HG03432 (cell line): ENCODE measurements around the gene TSPAN33.

Source experiments
- ATAC-seq: cut with Tn5 transposase; IDR thresholded peaks from one replicate; pipeline ENCODE4 v1.9.1; 2021; ENCODE audit warnings: mild to moderate bottlenecking, moderate library complexity; ENCODE audit not compliant: unreplicated experiment

TSPAN33 gene

GRCh38 chr7:129134356-129134987 lies 10.0 kb upstream of the TSPAN33 start:
- no peak for ATAC-seq

GRCh38 chr7:129136887-129137642 lies 7.4 kb upstream of the TSPAN33 start:
- ATAC-seq = peak; percentile 59

DNA sequence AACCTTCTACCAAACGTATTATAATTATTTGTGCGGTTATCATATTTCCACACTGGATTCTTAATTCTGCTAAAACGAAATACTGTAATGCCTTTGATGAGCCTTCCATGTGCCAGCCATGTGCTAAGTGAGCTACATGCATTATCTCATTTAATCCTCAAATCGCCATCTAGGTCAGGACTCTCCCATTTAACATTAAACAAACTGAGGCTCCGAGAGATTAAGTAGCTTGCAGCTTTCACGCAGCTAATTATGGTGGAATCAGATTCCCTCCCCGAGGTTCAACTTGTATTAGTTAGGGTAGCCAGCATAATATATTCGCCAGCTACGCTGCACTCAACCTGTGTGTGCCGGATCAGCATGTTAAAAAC lies 798 bp upstream of the TSPAN33 start:
- ATAC-seq = no peak

- peak; percentile 25 for ATAC-seq
These were observed 544 bp downstream of the TSPAN33 start for GRCh38 chr7:129144834-129145668.

DNA sequence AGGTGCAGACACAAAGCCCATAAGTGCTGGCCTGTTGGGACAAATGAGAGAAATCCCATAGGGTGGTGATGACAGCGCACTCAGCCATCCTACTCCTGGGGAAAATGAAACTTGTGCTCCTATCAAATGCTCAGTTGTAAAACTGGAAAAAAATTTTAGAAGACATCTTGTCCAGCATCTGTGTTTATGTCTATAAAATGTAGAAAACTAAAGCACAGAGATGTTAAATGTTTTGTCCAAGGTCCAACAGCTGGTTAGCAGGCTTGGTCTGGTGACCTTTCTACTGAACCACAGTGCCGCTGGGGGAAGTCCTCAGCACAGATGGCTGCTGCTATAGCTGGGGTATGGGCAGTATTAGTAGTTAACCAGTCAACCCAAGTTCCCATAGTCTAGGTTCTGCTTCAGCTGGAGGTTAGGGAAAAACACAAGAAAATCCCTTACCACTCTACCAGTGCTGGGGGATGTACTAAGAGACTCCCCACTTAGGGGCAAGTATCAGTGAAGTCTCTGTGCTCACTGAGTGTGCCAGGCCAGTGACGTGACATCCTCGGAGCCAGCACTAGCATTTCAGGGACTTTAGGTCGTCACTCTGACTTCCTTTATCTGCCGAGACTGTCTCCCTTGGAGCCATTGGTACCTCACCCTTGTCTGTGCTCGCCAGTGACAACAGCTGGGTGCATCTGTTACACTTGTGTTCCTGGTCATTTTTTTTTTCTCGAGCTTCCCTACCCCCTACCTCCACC lies 1.9 kb downstream of the TSPAN33 start:
- peak; percentile 71 for ATAC-seq

- ATAC-seq = no peak
These were observed 3.2 kb downstream of the TSPAN33 start for GRCh38 chr7:129147731-129148130.

- ATAC-seq = no peak
These were observed 5.0 kb downstream of the TSPAN33 start for GRCh38 chr7:129149511-129149910.

GRCh38 chr7:129150199-129150996 lies 5.9 kb downstream of the TSPAN33 start:
- no peak for ATAC-seq

- ATAC-seq = no peak
These were observed 13.1 kb downstream of the TSPAN33 start for GRCh38 chr7:129157651-129158050.

DNA sequence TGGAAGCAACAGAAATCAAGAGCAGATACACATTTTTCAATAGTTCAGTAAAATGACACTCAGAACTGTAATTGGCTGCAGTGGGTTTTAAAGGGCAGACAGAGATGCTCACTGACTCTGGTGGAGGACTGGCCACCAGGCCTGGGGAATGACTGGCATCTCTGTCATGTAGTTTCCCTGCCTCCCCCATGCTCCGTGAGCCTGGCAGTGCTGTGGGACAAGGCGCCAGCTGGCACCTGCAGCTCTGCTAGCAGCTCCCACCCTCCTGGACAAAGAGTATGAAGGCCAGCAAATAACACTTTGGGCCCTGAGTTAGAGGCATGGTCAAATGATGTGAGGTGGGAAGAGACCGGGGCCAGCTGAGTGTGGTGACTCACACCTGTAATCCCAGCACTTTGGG lies 15.0 kb downstream of the TSPAN33 start:
- no peak for ATAC-seq

- ATAC-seq = no peak
These were observed 15.8 kb downstream of the TSPAN33 start for GRCh38 chr7:129160161-129160905.

GRCh38 chr7:129161524-129162225 lies 17.2 kb downstream of the TSPAN33 start:
- no peak for ATAC-seq

GRCh38 chr7:129162732-129163131 lies 18.2 kb downstream of the TSPAN33 start:
- no peak for ATAC-seq

DNA sequence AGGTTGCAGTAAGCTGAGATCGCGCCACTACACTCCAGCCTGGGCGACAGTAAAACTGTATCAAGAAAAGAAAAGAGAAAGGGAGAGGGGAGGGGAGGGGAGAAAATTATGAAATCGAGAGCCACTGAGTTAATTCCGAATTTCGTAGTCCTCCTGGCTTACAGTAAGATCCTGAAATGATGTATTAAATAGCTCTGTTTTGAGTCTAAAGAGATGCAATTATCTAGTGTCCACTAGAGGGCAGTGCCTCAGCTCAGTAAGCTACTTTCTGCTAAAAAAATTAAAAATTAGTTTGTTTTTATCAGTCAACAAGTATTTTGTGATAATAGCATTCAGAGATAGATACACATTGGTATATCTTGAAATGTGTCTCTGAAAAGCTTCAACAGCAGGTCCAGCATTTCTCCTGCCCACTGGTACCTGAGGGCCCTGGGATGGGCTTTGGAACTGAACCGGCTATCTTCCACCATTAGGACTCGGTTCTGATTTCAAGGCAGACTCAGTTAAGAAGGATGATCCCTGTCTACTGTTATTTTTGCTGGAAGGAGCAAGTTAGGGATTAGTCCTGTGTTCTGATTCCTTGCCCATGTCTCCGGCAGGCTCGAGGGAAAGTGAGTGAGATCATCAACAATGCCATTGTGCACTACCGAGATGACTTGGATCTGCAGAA lies 19.5 kb downstream of the TSPAN33 start:
- no peak for ATAC-seq

DNA sequence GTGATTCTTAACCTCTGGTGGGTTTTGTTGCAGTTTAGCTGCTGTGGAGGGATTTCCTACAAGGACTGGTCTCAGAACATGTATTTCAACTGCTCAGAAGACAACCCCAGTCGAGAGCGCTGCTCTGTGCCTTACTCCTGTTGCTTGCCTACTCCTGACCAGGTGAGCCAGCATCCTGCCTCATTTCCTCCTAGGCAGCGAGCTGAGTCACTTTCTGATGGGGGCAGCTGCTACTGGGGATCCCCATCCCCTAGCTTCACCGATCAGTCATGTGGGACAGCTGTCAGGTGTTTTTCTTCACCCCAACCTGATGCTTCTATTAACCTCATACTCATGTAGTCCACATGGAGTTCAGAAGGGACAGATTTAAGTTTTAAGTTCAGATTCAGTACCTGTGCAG lies 22.2 kb downstream of the TSPAN33 start:
- ATAC-seq = peak; percentile 43

- ATAC-seq = no peak
These were observed 23.3 kb downstream of the TSPAN33 start for GRCh38 chr7:129167817-129168216.

GRCh38 chr7:129168231-129169021 lies 23.9 kb downstream of the TSPAN33 start:
- ATAC-seq = no peak
